WTC11 (cell line): ENCODE results near the gene UCP3. TPM values are rescaled to one million over a fixed set of nuclear protein-coding genes. Genes with fewer than 3 reads are reported as not detected.

Experiments used
- ATAC-seq: fragments of 200-7000 bp; cut with Tn5 transposase; 2 replicates; pipeline ENCODE4 v1.10.0; 2021; ENCODE audit warnings: mild to moderate bottlenecking, moderate library complexity
- CTCF ChIA-PET: fragments of 300-600 bp; sonication (Branson Sonifier 250); formaldehyde crosslinking; loops from one replicate; lab custom pipeline; 2021; ENCODE audit warnings: antibody characterized with exemption; lab: Charles Lee
- POLR2A ChIA-PET: fragments of 350-600 bp; sonication (Branson Sonifier 250); formaldehyde crosslinking; loops from one replicate; lab custom pipeline; 2021; ENCODE audit warnings: antibody characterized with exemption; lab: Charles Lee
- DNase-seq: peaks from one replicate; pipeline ENCODE4 v3.0.0; 2021; ENCODE audit warnings: low spot score
- H3K27ac Mint-ChIP-seq: 2 replicates; pipeline ENCODE4 v1.8.0; 2021; ENCODE audit warnings: mixed read lengths
- H3K27me3 Mint-ChIP-seq: 2 replicates; pipeline ENCODE4 v1.8.0; 2021; ENCODE audit warnings: low read depth, mild to moderate bottlenecking, moderate library complexity, mixed read lengths
- H3K36me3 Mint-ChIP-seq: 2 replicates; pipeline ENCODE4 v1.8.0; 2021; ENCODE audit warnings: mixed read lengths
- H3K4me1 Mint-ChIP-seq: 2 replicates; pipeline ENCODE4 v1.8.0; 2022; ENCODE audit warnings: mixed read lengths
- H3K4me3 Mint-ChIP-seq: 2 replicates; pipeline ENCODE4 v1.8.0; 2021; ENCODE audit warnings: mild to moderate bottlenecking, moderate library complexity, mixed read lengths
- H3K9me3 Mint-ChIP-seq: 2 replicates; pipeline ENCODE4 v1.8.0; 2021; ENCODE audit warnings: mixed read lengths
- ATF2 ChIP-seq: sonication (generic); formaldehyde crosslinking; IDR thresholded peaks from 2 replicates; pipeline ENCODE4 v1.8.1; 2022; ENCODE audit warnings: low read depth, missing genetic modification reagents, borderline replicate concordance
- CBFB ChIP-seq: sonication (generic); formaldehyde crosslinking; IDR thresholded peaks from 2 replicates; pipeline ENCODE4 v1.8.1; 2022; ENCODE audit warnings: mild to moderate bottlenecking, low read depth, missing genetic modification reagents
- CTCF ChIP-seq: fragments of 200-600 bp; IDR thresholded peaks from 2 replicates; pipeline ENCODE4 v1.8.0; 2022; ENCODE audit warnings: antibody characterized with exemption
- ELF4 ChIP-seq: sonication (generic); formaldehyde crosslinking; IDR thresholded peaks from 2 replicates; pipeline ENCODE4 v1.8.1; 2022; ENCODE audit warnings: low read depth, mild to moderate bottlenecking, moderate library complexity, missing genetic modification reagents
- FOXK1 ChIP-seq: sonication (generic); formaldehyde crosslinking; IDR thresholded peaks from 2 replicates; pipeline ENCODE4 v1.8.0; 2022; ENCODE audit warnings: mild to moderate bottlenecking, moderate library complexity, missing genetic modification reagents
- MLX ChIP-seq: sonication (generic); formaldehyde crosslinking; IDR thresholded peaks from 2 replicates; pipeline ENCODE4 v1.8.1; 2023; ENCODE audit warnings: mild to moderate bottlenecking, missing genetic modification reagents, moderate library complexity
- NR1H2 ChIP-seq: sonication (generic); formaldehyde crosslinking; IDR thresholded peaks from 2 replicates; pipeline ENCODE4 v1.9.0; 2021; ENCODE audit warnings: mild to moderate bottlenecking, moderate library complexity, missing genetic modification reagents
- OVOL2 ChIP-seq: fragments of 250-450 bp; sonication (Bioruptor Pico); IDR thresholded peaks from 2 replicates; pipeline ENCODE4 v1.9.0; 2021; ENCODE audit warnings: mild to moderate bottlenecking, borderline replicate concordance
- PRDM15 ChIP-seq: sonication (generic); formaldehyde crosslinking; IDR thresholded peaks from 2 replicates; pipeline ENCODE4 v1.8.0; 2022; ENCODE audit warnings: missing genetic modification reagents
- RELA ChIP-seq: sonication (generic); formaldehyde crosslinking; IDR thresholded peaks from 2 replicates; pipeline ENCODE4 v1.8.1; 2022; ENCODE audit warnings: missing genetic modification reagents, mild to moderate bottlenecking, borderline replicate concordance
- SMAD3 ChIP-seq: sonication (generic); formaldehyde crosslinking; IDR thresholded peaks from 2 replicates; pipeline ENCODE4 v1.8.0; 2022; ENCODE audit warnings: missing genetic modification reagents, mild to moderate bottlenecking, borderline replicate concordance
- STAT6 ChIP-seq: sonication (generic); formaldehyde crosslinking; conservative IDR thresholded peaks from 2 replicates; pipeline ENCODE4 v1.8.1; 2023; ENCODE audit warnings: mild to moderate bottlenecking, low read depth, missing genetic modification reagents, moderate library complexity
- USF2 ChIP-seq: sonication (generic); formaldehyde crosslinking; IDR thresholded peaks from 2 replicates; pipeline ENCODE4 v1.8.1; 2023; ENCODE audit warnings: mild to moderate bottlenecking, missing genetic modification reagents, moderate library complexity
- ZBTB43 ChIP-seq: sonication (generic); formaldehyde crosslinking; IDR thresholded peaks from 2 replicates; pipeline ENCODE4 v1.8.1; 2023; ENCODE audit warnings: mild to moderate bottlenecking, missing genetic modification reagents
- ZNF396 ChIP-seq: fragments of 250-450 bp; sonication (Bioruptor Pico); IDR thresholded peaks from 2 replicates; pipeline ENCODE4 v1.8.0; 2021; ENCODE audit warnings: mild to moderate bottlenecking, moderate library complexity, borderline replicate concordance
- ZNF423 ChIP-seq: fragments of 250-450 bp; sonication (Bioruptor Pico); IDR thresholded peaks from 2 replicates; pipeline ENCODE4 v2.1.2; 2022; ENCODE audit warnings: mild to moderate bottlenecking, moderate library complexity
- ZNF512 ChIP-seq: sonication (generic); formaldehyde crosslinking; IDR thresholded peaks from 2 replicates; pipeline ENCODE4 v1.8.1; 2022; ENCODE audit warnings: missing genetic modification reagents, borderline replicate concordance
- ZNF671 ChIP-seq: fragments of 250-450 bp; sonication (Bioruptor Pico); IDR thresholded peaks from 2 replicates; pipeline ENCODE4 v1.8.0; 2021; ENCODE audit warnings: mild to moderate bottlenecking
- total RNA-seq: library from RNA; stranded (reverse); gene quantifications from 3 replicates; pipeline ENCODE4 v1.2.3, GENCODE V29; 2021

Gene UCP3
- total RNA-seq, 1 experiment from 2014 or later = 0.55 TPM

GRCh38 chr11:73983741-73984538, 24.9 kb downstream of the UCP3 start (continued):
- TF ChIP-seq PRDM15 (CRISPR knock-in tag) (no peak), STAT6 (no peak), FOXK1 (CRISPR knock-in tag) (no peak), ZNF423 (CRISPR knock-in tag) (no peak), ZNF396 (CRISPR knock-in tag) (no peak), ZNF512 (CRISPR knock-in tag) (peak; percentile 88), NR1H2 (CRISPR knock-in tag) (no peak), CTCF (no peak)
- TF ChIP-seq, all 79 proteins: peak for 2

- Mint-ChIP-seq H3K27ac (peak overlapping the region; percentile 100), H3K27me3 (peaks cover 6% of the 10 kb centered on the region), H3K36me3 (peaks cover 23% of the 10 kb centered on the region), H3K4me3 (peak overlapping the region; percentile 94), H3K4me1 (peaks cover 32% of the 10 kb centered on the region), H3K9me3 (no peaks in the 10 kb centered on the region)
- DNase-seq (peak; percentile 91), ATAC-seq (peak; percentile 86)
- CTCF ChIA-PET = interaction anchor here (1.2 to 2.4 kb wide), 5 partner anchors 19 to 226 kb away, joined by 3 to 9 read pairs (median 4); partner anchors contain the start of genes C2CD3 and PPME1
- POLR2A ChIA-PET = interaction anchor here (1.1 to 1.5 kb wide), 2 partner anchors 15 to 204 kb away, joined by 4 to 6 read pairs; no protein-coding TSS in a partner anchor
- TF ChIP-seq ZNF671 (CRISPR knock-in tag) = no peak
- TF ChIP-seq ATF2 (CRISPR knock-in tag) = peak; percentile 41; the same call in 1 of the 2 replicates
- no peak for TF ChIP-seq CBFB (CRISPR knock-in tag)
- TF ChIP-seq RELA = 0 out of 2 replicates have a peak, but pooled peaks have one; percentile 56
- TF ChIP-seq SMAD3 (CRISPR knock-in tag) = no peak; the same call in 1 of the 2 replicates
- TF ChIP-seq MLX = no peak
- peak; percentile 83 for TF ChIP-seq USF2 (CRISPR knock-in tag)
- no peak for TF ChIP-seq ELF4 (CRISPR knock-in tag)
- TF ChIP-seq ZBTB43 = peak; percentile 93
- no peak for TF ChIP-seq OVOL2 (CRISPR knock-in tag)
Observed at GRCh38 chr11:73982990-73983740, 25.7 kb downstream of the UCP3 start.
